HepG2 (cell line): Measurements from ENCODE around the gene MMUT. TPM values are rescaled to one million over a fixed set of nuclear protein-coding genes. Genes with fewer than 3 reads are reported as not detected.
A peak's percentile ranks its signal among the peaks of the same experiment; 100 is the strongest.

Experiments
- DR1 ChIP-seq: sonication (generic); formaldehyde crosslinking; IDR thresholded peaks from 2 replicates; pipeline ENCODE4 v1.8.0; 2021; ENCODE audit warnings: mild to moderate bottlenecking, missing genetic modification reagents, inconsistent platforms
- FOXM1 ChIP-seq: sonication (generic); formaldehyde crosslinking; IDR thresholded peaks from 2 replicates; pipeline ENCODE4 v1.5.0; 2020; ENCODE audit warnings: missing genetic modification reagents
- HMG20A ChIP-seq: IDR thresholded peaks from 2 replicates; pipeline ENCODE4 v1.6.1; 2016; ENCODE audit warnings: borderline replicate concordance
- KDM5A ChIP-seq: fragments of 200-600 bp; sonication (generic); IDR thresholded peaks from 2 replicates; pipeline ENCODE4 v1.7.0; 2018; ENCODE audit warnings: antibody characterized with exemption, mild to moderate bottlenecking, low read length, borderline replicate concordance
- MIER2 ChIP-seq: IDR thresholded peaks from 2 replicates; pipeline ENCODE4 v1.6.1; 2016; ENCODE audit warnings: missing biosample characterization, missing genetic modification reagents
- NFE2 ChIP-seq: sonication (generic); formaldehyde crosslinking; IDR thresholded peaks from 2 replicates; pipeline ENCODE4 v1.4.0; 2020; ENCODE audit warnings: missing genetic modification reagents
- PLSCR1 ChIP-seq: sonication (generic); formaldehyde crosslinking; IDR thresholded peaks from 2 replicates; pipeline ENCODE4 v1.5.0; 2020; ENCODE audit warnings: missing genetic modification reagents, mild to moderate bottlenecking, borderline replicate concordance
- PRDM10 ChIP-seq: sonication (generic); formaldehyde crosslinking; IDR thresholded peaks from 2 replicates; pipeline ENCODE4 v1.4.0; 2020; ENCODE audit warnings: low read depth, missing genetic modification reagents
- PRMT3 ChIP-seq: sonication (generic); formaldehyde crosslinking; IDR thresholded peaks from 2 replicates; pipeline ENCODE4 v1.8.1; 2022; ENCODE audit warnings: low read depth, mild to moderate bottlenecking, moderate library complexity, missing genetic modification reagents, borderline replicate concordance
- RFX1 ChIP-seq: fragments of 450-650 bp; IDR thresholded peaks from 2 replicates; pipeline ENCODE4 v1.6.1; 2017
- RORA ChIP-seq: sonication (generic); formaldehyde crosslinking; IDR thresholded peaks from 2 replicates; pipeline ENCODE4 v1.5.0; 2020; ENCODE audit warnings: mild to moderate bottlenecking, missing genetic modification reagents, moderate library complexity
- SOX6 ChIP-seq, 2 experiments: fragments of 450-650 bp in 1 of 2; sonication (generic) in 1 of 2; formaldehyde crosslinking in 1 of 2; IDR thresholded peaks; 2 replicates each; pipeline versions ENCODE4 v1.4.0 to v1.6.1; 2017 to 2020; ENCODE audit warnings: antibody characterized with exemption in 1 of 2, mild to moderate bottlenecking in 1 of 2, missing genetic modification reagents in 1 of 2
- TAF1 ChIP-seq: sonication (generic); formaldehyde crosslinking; IDR thresholded peaks from 2 replicates; pipeline ENCODE4 v1.4.0; 2020; ENCODE audit warnings: missing genetic modification reagents
- ZNF263 ChIP-seq: sonication (generic); formaldehyde crosslinking; IDR thresholded peaks from 2 replicates; pipeline ENCODE4 v1.4.0; 2020; ENCODE audit warnings: missing genetic modification reagents
- ZNF678 ChIP-seq: sonication (generic); formaldehyde crosslinking; IDR thresholded peaks from 2 replicates; pipeline ENCODE4 v1.4.0; 2020; ENCODE audit warnings: mild to moderate bottlenecking, missing genetic modification reagents
- polyA plus RNA-seq, 8 experiments: library from polyadenylated mRNA; depleted of rRNA in 3 of 8; stranded (reverse) in 7 of 8; unstranded in 1 of 8; fragments of >200 nt; fragmentation: Illumina TruSeq in 4 of 8; extraction: Trizol in 4 of 8; gene quantifications; 2 replicates each; pipeline versions ENCODE4 v1.2.1 to v1.2.3, GENCODE V29; 2011 to 2016; ENCODE audit warnings: low read depth in 4 of 8, missing spikeins in 1 of 8, mixed read lengths in 1 of 8; ENCODE audit not compliant: insufficient read depth in 1 of 8
- total RNA-seq, 5 experiments: library from RNA; depleted of rRNA; stranded (reverse); fragments of >200 nt; fragmentation: Illumina TruSeq; extraction: Trizol; gene quantifications; 2 replicates each; pipeline ENCODE4 v1.2.3, GENCODE V29; 2016; ENCODE audit warnings: low read depth in 1 of 5
- TF ChIP-seq, protein P1 (sequence below): fragments of 450-650 bp; IDR thresholded peaks from 2 replicates; pipeline ENCODE4 v1.6.1; 2016
- TF ChIP-seq, protein P2 (sequence below): sonication (generic); formaldehyde crosslinking; IDR thresholded peaks from 2 replicates; pipeline ENCODE4 v1.4.0; 2020; ENCODE audit warnings: missing genetic modification reagents, borderline replicate concordance
- TF ChIP-seq, protein P3 (sequence below): sonication (generic); formaldehyde crosslinking; IDR thresholded peaks from 2 replicates; pipeline ENCODE4 v1.8.0; 2022; ENCODE audit warnings: mild to moderate bottlenecking, missing genetic modification reagents, moderate library complexity

The MMUT gene
- total and polyA plus RNA-seq, 2 of the 13 experiments (the other 11 are each of a cell fraction or from before 2014, with no cell fraction given), result 16.1 to 20.5 TPM

DNA sequence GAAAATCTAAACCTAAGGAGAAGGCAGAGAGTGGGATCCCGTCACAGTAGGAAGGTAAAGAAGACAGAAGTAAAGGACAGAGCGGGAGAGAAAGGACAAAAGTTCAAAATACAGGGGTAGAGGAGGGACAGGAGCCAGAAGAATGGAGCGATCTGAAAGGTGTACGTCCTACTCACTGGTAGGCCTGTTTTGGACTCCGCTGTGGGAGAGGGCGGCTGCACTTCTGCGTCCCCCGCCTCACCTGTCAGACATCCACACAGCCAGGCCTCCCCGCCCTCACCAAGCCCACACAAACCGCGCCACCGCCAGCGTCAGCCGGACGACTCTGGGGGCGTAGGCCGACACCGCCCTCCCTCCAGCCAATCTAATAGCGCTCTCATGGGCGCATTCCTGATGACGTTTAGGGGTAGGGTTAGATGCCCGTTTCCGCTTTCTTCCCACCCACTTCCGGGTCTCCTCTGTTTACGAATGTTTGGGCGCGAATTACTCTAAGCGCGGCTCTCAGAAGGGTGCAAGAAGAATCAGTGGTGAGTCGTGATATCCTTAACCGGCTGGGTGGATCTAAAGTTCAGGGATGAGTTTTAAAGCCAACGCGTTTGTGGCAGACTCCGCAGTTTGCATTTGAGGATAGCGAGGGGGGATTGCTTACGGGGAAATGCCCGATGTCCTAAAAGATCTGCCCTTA, at the start of gene MMUT, which contains the start of gene CENPQ (continued):
- TF ChIP-seq NFE2 (CRISPR knock-in tag), result 0 out of 2 replicates have a peak, but pooled peaks have one; percentile 17
- TF ChIP-seq KDM5A, result peak; percentile 98
- TF ChIP-seq, protein P1, sequence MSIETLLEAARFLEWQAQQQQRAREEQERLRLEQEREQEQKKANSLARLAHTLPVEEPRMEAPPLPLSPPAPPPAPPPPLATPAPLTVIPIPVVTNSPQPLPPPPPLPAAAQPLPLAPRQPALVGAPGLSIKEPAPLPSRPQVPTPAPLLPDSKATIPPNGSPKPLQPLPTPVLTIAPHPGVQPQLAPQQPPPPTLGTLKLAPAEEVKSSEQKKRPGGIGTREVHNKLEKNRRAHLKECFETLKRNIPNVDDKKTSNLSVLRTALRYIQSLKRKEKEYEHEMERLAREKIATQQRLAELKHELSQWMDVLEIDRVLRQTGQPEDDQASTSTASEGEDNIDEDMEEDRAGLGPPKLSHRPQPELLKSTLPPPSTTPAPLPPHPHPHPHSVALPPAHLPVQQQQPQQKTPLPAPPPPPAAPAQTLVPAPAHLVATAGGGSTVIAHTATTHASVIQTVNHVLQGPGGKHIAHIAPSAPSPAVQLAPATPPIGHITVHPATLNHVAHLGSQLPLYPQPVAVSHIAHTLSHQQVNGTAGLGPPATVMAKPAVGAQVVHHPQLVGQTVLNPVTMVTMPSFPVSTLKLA, result peak; percentile 63
- 0 out of 2 replicates have a peak, but pooled peaks have one; percentile 66 for TF ChIP-seq PRDM10
- TF ChIP-seq PRMT3 (CRISPR knock-in tag), result 0 out of 2 replicates have a peak, but pooled peaks have one; percentile 67
- no peak for TF ChIP-seq ZNF263 (CRISPR knock-in tag)
- no peak for TF ChIP-seq FOXM1 (CRISPR knock-in tag)
- no peak for TF ChIP-seq RFX1
- TF ChIP-seq DR1 (CRISPR knock-in tag), result peak; percentile 86; the same call in 1 of the 2 replicates
- peak; percentile 78; the same call in 1 of the 2 replicates for TF ChIP-seq MIER2 (CRISPR knock-in tag)
- TF ChIP-seq, protein P2, sequence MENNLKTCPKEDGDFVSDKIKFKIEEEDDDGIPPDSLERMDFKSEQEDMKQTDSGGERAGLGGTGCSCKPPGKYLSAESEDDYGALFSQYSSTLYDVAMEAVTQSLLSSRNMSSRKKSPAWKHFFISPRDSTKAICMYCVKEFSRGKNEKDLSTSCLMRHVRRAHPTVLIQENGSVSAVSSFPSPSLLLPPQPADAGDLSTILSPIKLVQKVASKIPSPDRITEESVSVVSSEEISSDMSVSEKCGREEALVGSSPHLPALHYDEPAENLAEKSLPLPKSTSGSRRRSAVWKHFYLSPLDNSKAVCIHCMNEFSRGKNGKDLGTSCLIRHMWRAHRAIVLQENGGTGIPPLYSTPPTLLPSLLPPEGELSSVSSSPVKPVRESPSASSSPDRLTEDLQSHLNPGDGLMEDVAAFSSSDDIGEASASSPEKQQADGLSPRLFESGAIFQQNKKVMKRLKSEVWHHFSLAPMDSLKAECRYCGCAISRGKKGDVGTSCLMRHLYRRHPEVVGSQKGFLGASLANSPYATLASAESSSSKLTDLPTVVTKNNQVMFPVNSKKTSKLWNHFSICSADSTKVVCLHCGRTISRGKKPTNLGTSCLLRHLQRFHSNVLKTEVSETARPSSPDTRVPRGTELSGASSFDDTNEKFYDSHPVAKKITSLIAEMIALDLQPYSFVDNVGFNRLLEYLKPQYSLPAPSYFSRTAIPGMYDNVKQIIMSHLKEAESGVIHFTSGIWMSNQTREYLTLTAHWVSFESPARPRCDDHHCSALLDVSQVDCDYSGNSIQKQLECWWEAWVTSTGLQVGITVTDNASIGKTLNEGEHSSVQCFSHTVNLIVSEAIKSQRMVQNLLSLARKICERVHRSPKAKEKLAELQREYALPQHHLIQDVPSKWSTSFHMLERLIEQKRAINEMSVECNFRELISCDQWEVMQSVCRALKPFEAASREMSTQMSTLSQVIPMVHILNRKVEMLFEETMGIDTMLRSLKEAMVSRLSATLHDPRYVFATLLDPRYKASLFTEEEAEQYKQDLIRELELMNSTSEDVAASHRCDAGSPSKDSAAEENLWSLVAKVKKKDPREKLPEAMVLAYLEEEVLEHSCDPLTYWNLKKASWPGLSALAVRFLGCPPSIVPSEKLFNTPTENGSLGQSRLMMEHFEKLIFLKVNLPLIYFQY (CRISPR knock-in tag), result no peak; the same call in 1 of the 2 replicates
- TF ChIP-seq, protein P3, sequence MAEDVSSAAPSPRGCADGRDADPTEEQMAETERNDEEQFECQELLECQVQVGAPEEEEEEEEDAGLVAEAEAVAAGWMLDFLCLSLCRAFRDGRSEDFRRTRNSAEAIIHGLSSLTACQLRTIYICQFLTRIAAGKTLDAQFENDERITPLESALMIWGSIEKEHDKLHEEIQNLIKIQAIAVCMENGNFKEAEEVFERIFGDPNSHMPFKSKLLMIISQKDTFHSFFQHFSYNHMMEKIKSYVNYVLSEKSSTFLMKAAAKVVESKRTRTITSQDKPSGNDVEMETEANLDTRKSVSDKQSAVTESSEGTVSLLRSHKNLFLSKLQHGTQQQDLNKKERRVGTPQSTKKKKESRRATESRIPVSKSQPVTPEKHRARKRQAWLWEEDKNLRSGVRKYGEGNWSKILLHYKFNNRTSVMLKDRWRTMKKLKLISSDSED (CRISPR knock-in tag), result no peak
- no peak for TF ChIP-seq PLSCR1 (CRISPR knock-in tag)
- no peak for TF ChIP-seq HMG20A (CRISPR knock-in tag)
- TF ChIP-seq ZNF678, result peak; percentile 59; the same call in 1 of the 2 replicates
- TF ChIP-seq TAF1 (CRISPR knock-in tag), result peak; percentile 86
- TF ChIP-seq SOX6 (IDR thresholded peaks at IDR 0.05), result no peak
- TF ChIP-seq SOX6 (CRISPR knock-in tag; IDR thresholded peaks at IDR 0.05), result peak; percentile 82
- TF ChIP-seq RORA (CRISPR knock-in tag), result no peak
